Breast epithelium (tissue), 4 donors: ENCODE measurements around the gene CMTM7. TPM values are rescaled to one million over a fixed set of nuclear protein-coding genes. Genes with fewer than 3 reads are reported as not detected.

ENCODE experiments used
- DNase-seq, 2 donors: peaks; one replicate each; pipeline ENCODE4 v3.0.0-alpha.2; 2019; ENCODE audit warnings: low spot score in 2 of 2
- H3K27ac ChIP-seq, 2 donors: fragments of 200-600 bp; sonication (generic) in 1 of 2; one replicate each; pipeline ENCODE4 v1.5.1; 2016 to 2019; ENCODE audit warnings: mild to moderate bottlenecking in 1 of 2
- H3K27me3 ChIP-seq, 2 donors: fragments of 200-600 bp; sonication (generic) in 1 of 2; one replicate each; pipeline versions ENCODE4 v1.5.1 to v1.6.0; 2017 to 2019; ENCODE audit warnings: control low read depth in 1 of 2, mild to moderate bottlenecking in 1 of 2
- H3K36me3 ChIP-seq: fragments of 200-600 bp; one replicate; pipeline ENCODE4 v1.5.1; 2019
- H3K4me1 ChIP-seq, 2 donors: fragments of 200-600 bp; sonication (generic); one replicate each; pipeline ENCODE4 v1.5.1; 2016 to 2019; ENCODE audit warnings: control low read depth in 1 of 2
- H3K4me3 ChIP-seq, 3 donors: fragments of 200-600 bp; sonication (generic); 1 replicate in 2 of 3; 2 replicates in 1 of 3; pipeline ENCODE4 v1.5.1; 2016 to 2019; ENCODE audit warnings: mild to moderate bottlenecking in 3 of 3, moderate library complexity in 2 of 3
- H3K9me3 ChIP-seq, 2 donors: fragments of 200-600 bp; sonication (generic) in 1 of 2; one replicate each; pipeline ENCODE4 v1.5.1; 2016 to 2019; ENCODE audit warnings: control low read depth in 1 of 2
- POLR2A ChIP-seq: fragments of 450-650 bp; IDR thresholded peaks from one replicate; pipeline ENCODE4 v1.6.1; 2016; ENCODE audit warnings: antibody characterized with exemption, mild to moderate bottlenecking, moderate library complexity
- POLR2AphosphoS5 ChIP-seq, 3 donors: sonication (generic); formaldehyde crosslinking; IDR thresholded peaks; one replicate each; pipeline ENCODE4 v1.6.1; 2017; ENCODE audit warnings: antibody characterized with exemption in 3 of 3
- intact Hi-C: fragments of 100-400 bp; cut with DNase I; formaldehyde crosslinking; loops from one replicate; pipeline ENCODE4 v1.15.1; 2023; ENCODE audit warnings: low total_unique reads
- total RNA-seq, 3 donors: library from RNA; depleted of rRNA; stranded (reverse); fragments of >200 nt; gene quantifications; one replicate each; pipeline ENCODE4 v1.1.0, GENCODE V29; 2016
- TF ChIP-seq, protein P1 (sequence below), 3 donors: fragments of 450-650 bp; IDR thresholded peaks; one replicate each; pipeline ENCODE4 v1.5.1; 2016 to 2017; ENCODE audit warnings: antibody characterized with exemption in 3 of 3, mild to moderate bottlenecking in 3 of 3, moderate library complexity in 3 of 3

The CMTM7 gene
- total RNA-seq, 3 donors from 2014 or later = 16.8 to 111 (median 58.0) TPM

GRCh38 chr3:32432045-32432710, 40.5 kb downstream of the CMTM7 start:
- TF ChIP-seq, protein P1, sequence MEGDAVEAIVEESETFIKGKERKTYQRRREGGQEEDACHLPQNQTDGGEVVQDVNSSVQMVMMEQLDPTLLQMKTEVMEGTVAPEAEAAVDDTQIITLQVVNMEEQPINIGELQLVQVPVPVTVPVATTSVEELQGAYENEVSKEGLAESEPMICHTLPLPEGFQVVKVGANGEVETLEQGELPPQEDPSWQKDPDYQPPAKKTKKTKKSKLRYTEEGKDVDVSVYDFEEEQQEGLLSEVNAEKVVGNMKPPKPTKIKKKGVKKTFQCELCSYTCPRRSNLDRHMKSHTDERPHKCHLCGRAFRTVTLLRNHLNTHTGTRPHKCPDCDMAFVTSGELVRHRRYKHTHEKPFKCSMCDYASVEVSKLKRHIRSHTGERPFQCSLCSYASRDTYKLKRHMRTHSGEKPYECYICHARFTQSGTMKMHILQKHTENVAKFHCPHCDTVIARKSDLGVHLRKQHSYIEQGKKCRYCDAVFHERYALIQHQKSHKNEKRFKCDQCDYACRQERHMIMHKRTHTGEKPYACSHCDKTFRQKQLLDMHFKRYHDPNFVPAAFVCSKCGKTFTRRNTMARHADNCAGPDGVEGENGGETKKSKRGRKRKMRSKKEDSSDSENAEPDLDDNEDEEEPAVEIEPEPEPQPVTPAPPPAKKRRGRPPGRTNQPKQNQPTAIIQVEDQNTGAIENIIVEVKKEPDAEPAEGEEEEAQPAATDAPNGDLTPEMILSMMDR (IDR thresholded peaks at IDR 0.05) = no peak
- TF ChIP-seq POLR2A (no peak), POLR2AphosphoS5 (IDR thresholded peaks at IDR 0.05) (no peak)
- Histone ChIP-seq H3K4me3 (no peak overlapping the region), H3K9me3 (no peaks in the 10 kb centered on the region), H3K4me1 (no peaks in the 10 kb centered on the region), H3K27me3 (no peaks in the 10 kb centered on the region), H3K36me3 (no peaks in the 10 kb centered on the region), H3K27ac (peak overlapping the region; percentile 54 to 62)
- intact Hi-C loops = no loop called here
- DNase-seq = peak in 1 of 2 donors; percentile 18

- TF ChIP-seq POLR2AphosphoS5 (IDR thresholded peaks at IDR 0.05) = no peak
- TF ChIP-seq, protein P1 (IDR thresholded peaks at IDR 0.05) = no peak
- TF ChIP-seq POLR2A = no peak
- intact Hi-C loops = no loop called here
- Histone ChIP-seq H3K27ac (peak overlapping the region; percentile 54 to 62), H3K9me3 (no peaks in the 10 kb centered on the region), H3K36me3 (no peaks in the 10 kb centered on the region), H3K4me1 (peaks cover 0 to 2% of the 10 kb centered on the region in 2 donors), H3K27me3 (no peaks in the 10 kb centered on the region), H3K4me3 (no peak overlapping the region)
- peak in 1 of 2 donors; percentile 17 for DNase-seq
Observed at GRCh38 chr3:32432711-32433530, 41.3 kb downstream of the CMTM7 start.

DNA sequence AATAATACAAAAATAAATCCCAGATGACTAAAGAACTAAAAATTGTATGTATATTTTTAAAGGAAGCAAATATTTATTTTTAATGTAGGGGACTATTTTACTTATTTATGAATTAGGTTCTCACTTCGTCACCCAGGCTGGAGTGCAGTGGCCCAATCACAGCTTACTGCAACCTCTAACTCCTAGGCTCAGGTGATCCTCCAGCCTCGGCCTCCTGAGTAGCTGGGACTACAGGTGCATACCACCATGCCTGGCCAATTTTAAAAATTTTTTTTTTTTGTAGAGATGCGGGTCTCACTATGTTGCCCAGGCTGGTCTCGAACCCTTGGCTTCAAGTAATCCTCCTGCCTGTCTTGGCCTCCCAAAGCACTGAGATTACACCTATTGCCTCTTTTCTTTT, 42.6 kb downstream of the CMTM7 start:
- Histone ChIP-seq H3K4me1 (peaks cover 0 to 10% of the 10 kb centered on the region in 2 donors), H3K9me3 (no peaks in the 10 kb centered on the region), H3K27ac (no peak overlapping the region), H3K27me3 (no peaks in the 10 kb centered on the region), H3K4me3 (no peak overlapping the region), H3K36me3 (no peaks in the 10 kb centered on the region)
- TF ChIP-seq, protein P1 (IDR thresholded peaks at IDR 0.05) = no peak
- no peak for TF ChIP-seq POLR2AphosphoS5 (IDR thresholded peaks at IDR 0.05)
- TF ChIP-seq POLR2A = no peak
- intact Hi-C loops = no loop called here
- peak in 1 of 2 donors; percentile 14 for DNase-seq

- Histone ChIP-seq H3K9me3 (no peaks in the 10 kb centered on the region), H3K36me3 (no peaks in the 10 kb centered on the region), H3K27me3 (no peaks in the 10 kb centered on the region), H3K4me3 (no peak overlapping the region), H3K4me1 (peaks cover 0 to 10% of the 10 kb centered on the region in 2 donors), H3K27ac (peak overlapping the region in 1 of 2 donors; percentile 71)
- intact Hi-C loops = no loop called here
- peak in 1 of 2 donors; percentile 12 for DNase-seq
- no peak for TF ChIP-seq POLR2AphosphoS5 (IDR thresholded peaks at IDR 0.05)
- TF ChIP-seq, protein P1 (IDR thresholded peaks at IDR 0.05) = no peak
- no peak for TF ChIP-seq POLR2A
Observed at GRCh38 chr3:32435911-32436815, 44.5 kb downstream of the CMTM7 start.
